ENCODE measurements around the gene SKIDA1.

Gene SKIDA1

DNA sequence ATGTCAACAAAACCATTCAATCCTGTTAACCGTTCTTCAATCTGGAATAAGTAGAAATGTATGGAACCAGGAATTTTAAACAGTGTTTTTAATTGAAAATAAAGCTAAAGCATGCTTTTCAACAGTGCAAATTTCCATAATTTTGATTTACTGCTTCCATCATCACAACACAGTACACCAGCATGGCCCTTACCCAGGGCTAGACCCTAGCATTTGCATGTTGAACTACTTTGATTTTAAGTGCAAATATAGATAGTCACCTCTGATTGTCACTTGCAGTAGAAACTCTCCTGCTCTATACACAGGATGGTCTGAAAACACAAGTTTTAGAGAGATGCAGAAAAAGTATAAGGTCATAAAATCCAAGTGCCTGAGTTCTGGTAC, 12.1 kb downstream of the SKIDA1 start:
- TF ChIP-seq SPI1 (IDR thresholded peaks at IDR 0.05; ENCODE audit: borderline replicate concordance, low read depth) = no peak
- TF ChIP-seq, protein P1, sequence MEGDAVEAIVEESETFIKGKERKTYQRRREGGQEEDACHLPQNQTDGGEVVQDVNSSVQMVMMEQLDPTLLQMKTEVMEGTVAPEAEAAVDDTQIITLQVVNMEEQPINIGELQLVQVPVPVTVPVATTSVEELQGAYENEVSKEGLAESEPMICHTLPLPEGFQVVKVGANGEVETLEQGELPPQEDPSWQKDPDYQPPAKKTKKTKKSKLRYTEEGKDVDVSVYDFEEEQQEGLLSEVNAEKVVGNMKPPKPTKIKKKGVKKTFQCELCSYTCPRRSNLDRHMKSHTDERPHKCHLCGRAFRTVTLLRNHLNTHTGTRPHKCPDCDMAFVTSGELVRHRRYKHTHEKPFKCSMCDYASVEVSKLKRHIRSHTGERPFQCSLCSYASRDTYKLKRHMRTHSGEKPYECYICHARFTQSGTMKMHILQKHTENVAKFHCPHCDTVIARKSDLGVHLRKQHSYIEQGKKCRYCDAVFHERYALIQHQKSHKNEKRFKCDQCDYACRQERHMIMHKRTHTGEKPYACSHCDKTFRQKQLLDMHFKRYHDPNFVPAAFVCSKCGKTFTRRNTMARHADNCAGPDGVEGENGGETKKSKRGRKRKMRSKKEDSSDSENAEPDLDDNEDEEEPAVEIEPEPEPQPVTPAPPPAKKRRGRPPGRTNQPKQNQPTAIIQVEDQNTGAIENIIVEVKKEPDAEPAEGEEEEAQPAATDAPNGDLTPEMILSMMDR (IDR thresholded peaks at IDR 0.05; ENCODE audit: insufficient read depth, low read length) = no peak
- TF ChIP-seq POLR2AphosphoS5 (IDR thresholded peaks at IDR 0.05; ENCODE audit: low read depth) = no peak
- TF ChIP-seq GABPA (IDR thresholded peaks at IDR 0.05; ENCODE audit: low read depth) = no peak
- TF ChIP-seq, protein P2, sequence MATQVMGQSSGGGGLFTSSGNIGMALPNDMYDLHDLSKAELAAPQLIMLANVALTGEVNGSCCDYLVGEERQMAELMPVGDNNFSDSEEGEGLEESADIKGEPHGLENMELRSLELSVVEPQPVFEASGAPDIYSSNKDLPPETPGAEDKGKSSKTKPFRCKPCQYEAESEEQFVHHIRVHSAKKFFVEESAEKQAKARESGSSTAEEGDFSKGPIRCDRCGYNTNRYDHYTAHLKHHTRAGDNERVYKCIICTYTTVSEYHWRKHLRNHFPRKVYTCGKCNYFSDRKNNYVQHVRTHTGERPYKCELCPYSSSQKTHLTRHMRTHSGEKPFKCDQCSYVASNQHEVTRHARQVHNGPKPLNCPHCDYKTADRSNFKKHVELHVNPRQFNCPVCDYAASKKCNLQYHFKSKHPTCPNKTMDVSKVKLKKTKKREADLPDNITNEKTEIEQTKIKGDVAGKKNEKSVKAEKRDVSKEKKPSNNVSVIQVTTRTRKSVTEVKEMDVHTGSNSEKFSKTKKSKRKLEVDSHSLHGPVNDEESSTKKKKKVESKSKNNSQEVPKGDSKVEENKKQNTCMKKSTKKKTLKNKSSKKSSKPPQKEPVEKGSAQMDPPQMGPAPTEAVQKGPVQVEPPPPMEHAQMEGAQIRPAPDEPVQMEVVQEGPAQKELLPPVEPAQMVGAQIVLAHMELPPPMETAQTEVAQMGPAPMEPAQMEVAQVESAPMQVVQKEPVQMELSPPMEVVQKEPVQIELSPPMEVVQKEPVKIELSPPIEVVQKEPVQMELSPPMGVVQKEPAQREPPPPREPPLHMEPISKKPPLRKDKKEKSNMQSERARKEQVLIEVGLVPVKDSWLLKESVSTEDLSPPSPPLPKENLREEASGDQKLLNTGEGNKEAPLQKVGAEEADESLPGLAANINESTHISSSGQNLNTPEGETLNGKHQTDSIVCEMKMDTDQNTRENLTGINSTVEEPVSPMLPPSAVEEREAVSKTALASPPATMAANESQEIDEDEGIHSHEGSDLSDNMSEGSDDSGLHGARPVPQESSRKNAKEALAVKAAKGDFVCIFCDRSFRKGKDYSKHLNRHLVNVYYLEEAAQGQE (IDR thresholded peaks at IDR 0.05; ENCODE audit: insufficient replicate concordance, low read depth) = no peak
- no peak for DNase-seq (ENCODE audit: low read depth in 1 of 2, low spot score in 1 of 2)
- Histone ChIP-seq H3K4me3 (replicated peaks; ENCODE audit: insufficient read depth, low read length) (no peak overlapping the region), H3K27ac (replicated peaks) (no peak overlapping the region), H3K27me3 (ENCODE audit: insufficient read depth, poor library complexity, severe bottlenecking) (peaks cover 6% of the 10 kb centered on the region)

DNA sequence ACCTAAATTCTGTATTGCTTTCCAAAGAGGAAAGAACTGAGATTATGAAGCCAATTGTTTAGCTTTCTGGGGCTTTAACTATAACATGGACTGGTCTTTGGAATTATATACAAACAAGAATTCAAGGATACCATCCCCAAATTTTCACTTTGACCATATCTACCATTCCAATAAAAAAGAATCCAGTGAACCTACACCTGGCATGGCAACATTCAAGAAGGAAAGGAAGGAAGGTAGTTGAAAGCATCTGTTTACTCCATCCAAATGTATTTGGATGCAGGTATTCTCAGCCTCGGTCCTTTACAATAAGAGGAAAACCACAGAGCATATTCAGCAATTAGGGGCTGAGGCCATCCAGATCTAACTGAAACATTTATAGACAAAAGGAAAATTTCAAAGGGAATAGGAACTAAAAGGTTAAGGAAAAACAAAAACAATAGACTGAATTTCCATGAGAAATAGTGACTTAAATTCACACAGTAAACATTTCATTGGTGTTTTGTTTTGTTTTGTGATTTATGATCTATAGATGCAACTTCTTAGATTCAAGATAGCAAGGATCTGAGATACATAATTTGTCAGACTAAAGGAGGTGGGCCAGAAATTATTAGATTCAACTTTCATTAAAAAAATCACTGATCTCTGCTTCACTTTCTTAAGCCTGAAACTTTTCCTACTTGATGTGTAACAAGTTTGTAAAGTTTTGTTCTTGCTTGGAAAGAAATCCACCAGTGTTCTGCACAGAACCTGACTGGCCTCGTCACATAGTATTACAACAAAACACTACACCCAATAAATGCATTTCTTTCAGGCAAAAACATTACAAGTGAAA, 12.7 kb downstream of the SKIDA1 start:
- H3K27ac ChIP-seq (replicated peaks) = no peak overlapping the region
- H3K27me3 ChIP-seq (ENCODE audit: insufficient read depth, poor library complexity, severe bottlenecking) = peaks cover under 1% of the 10 kb centered on the region
- TF ChIP-seq, protein P2 (IDR thresholded peaks at IDR 0.05; ENCODE audit: insufficient replicate concordance, low read depth) = no peak
- TF ChIP-seq GABPA (IDR thresholded peaks at IDR 0.05; ENCODE audit: low read depth) (no peak), SPI1 (IDR thresholded peaks at IDR 0.05; ENCODE audit: borderline replicate concordance, low read depth) (no peak), POLR2AphosphoS5 (IDR thresholded peaks at IDR 0.05; ENCODE audit: low read depth) (no peak)
- no peak for DNase-seq (ENCODE audit: low read depth in 1 of 2, low spot score in 1 of 2)
- H3K4me3 ChIP-seq (replicated peaks; ENCODE audit: insufficient read depth, low read length) = no peak overlapping the region

DNA sequence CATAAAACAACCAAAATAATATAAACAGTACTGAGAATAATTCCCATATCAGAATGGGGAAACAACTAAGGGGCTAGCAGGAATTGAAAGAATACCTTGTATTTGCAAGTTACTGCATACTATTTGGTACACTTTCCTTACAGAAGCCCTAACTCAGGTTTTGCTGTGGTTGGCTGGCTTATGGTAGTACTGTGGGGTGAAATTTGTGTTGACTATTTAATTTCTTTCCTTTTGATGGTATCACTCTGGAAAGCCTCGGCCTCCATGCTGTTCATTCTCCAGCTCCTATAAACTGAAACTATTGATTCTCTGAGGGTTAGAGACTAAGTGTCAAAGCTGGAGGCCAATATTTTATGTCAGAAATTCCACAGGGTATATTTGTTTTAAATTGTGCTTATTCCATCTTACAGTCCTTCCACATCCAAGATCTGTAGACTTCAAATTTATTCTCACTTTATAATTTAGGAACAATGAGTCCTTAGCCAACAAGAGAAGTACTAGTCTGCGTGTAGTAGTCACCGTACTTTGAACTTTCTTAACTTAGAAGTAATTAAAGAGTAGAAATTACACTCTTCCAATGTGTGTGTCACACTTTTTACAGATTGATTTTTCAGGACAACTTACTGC, 13.4 kb downstream of the SKIDA1 start:
- no peak overlapping the region for H3K4me3 ChIP-seq (replicated peaks; ENCODE audit: insufficient read depth, low read length)
- no peak for TF ChIP-seq POLR2AphosphoS5 (IDR thresholded peaks at IDR 0.05; ENCODE audit: low read depth)
- TF ChIP-seq SPI1 (IDR thresholded peaks at IDR 0.05; ENCODE audit: borderline replicate concordance, low read depth) = no peak
- no peak for TF ChIP-seq GABPA (IDR thresholded peaks at IDR 0.05; ENCODE audit: low read depth)
- TF ChIP-seq, protein P2 (IDR thresholded peaks at IDR 0.05; ENCODE audit: insufficient replicate concordance, low read depth) = no peak
- no peak overlapping the region for H3K27ac ChIP-seq (replicated peaks)

More for the DNA sequence above, 13.4 kb downstream of the SKIDA1 start:
- no peak for DNase-seq (ENCODE audit: low read depth in 1 of 2, low spot score in 1 of 2)
- no peaks in the 10 kb centered on the region for H3K27me3 ChIP-seq (ENCODE audit: insufficient read depth, poor library complexity, severe bottlenecking)
